ENCODE results near the gene NLGN1.

NLGN1 gene

DNA sequence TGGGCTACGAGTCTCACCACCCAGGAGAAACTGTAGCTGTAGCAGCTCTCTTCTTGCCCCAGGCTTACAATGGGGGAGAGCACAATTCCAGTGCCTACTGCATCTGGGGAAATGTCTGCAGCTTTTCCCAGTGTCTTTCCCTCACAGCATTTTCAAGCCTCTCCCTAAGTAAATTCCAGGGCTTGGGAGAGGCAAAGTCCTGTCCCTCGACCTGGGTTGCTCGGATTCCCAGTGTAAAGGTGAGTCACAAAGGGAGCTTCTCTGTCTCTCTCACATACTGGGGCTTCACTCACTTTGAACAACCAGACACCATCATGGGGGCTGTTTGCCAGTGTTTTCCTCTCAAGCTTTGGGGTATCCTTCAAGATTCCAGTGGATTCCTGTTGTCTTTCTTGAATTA is 772.2 kb downstream of the NLGN1 start:
- Histone ChIP-seq H3K27me3 (ENCODE audit: control insufficient read depth, insufficient read depth, low read length) (no peaks in the 10 kb centered on the region), H3K27ac (ENCODE audit: low read depth, low read length) (no peak overlapping the region), H3K9ac (ENCODE audit: low read depth, low read length) (no peak overlapping the region), H3K36me3 (ENCODE audit: control insufficient read depth, insufficient read depth, low read length) (no peaks in the 10 kb centered on the region), H3K4me3 (ENCODE audit: low read depth, low read length) (no peak overlapping the region), H3K9me3 (ENCODE audit: control insufficient read depth, insufficient read depth, low read length) (no peaks in the 10 kb centered on the region), H3K4me1 (ENCODE audit: control insufficient read depth, insufficient read depth, low read length) (no peaks in the 10 kb centered on the region)

DNA sequence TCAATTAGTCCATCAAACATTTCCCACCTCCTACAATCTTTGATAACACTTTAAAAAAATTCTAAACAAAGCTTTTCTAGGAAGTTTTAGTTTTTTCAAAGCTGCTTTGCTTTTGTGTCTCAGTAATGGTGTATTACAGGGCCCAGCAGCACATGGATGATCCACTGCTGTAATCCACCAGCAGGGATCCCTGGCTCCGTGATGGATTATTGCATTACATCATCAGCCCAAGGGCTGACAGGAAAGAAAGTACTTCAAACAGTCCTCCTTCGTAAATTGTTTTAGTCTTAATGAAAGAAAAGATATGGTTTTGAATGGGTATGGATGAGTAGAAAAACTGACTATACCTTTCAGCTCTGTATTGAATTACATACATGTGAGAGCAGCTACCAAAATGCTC is 772.7 kb downstream of the NLGN1 start:
- Histone ChIP-seq H3K9me3 (ENCODE audit: control insufficient read depth, insufficient read depth, low read length) (no peaks in the 10 kb centered on the region), H3K36me3 (ENCODE audit: control insufficient read depth, insufficient read depth, low read length) (no peaks in the 10 kb centered on the region), H3K27me3 (ENCODE audit: control insufficient read depth, insufficient read depth, low read length) (no peaks in the 10 kb centered on the region), H3K4me1 (ENCODE audit: control insufficient read depth, insufficient read depth, low read length) (no peaks in the 10 kb centered on the region), H3K9ac (ENCODE audit: low read depth, low read length) (no peak overlapping the region), H3K27ac (ENCODE audit: low read depth, low read length) (no peak overlapping the region), H3K4me3 (ENCODE audit: low read depth, low read length) (no peak overlapping the region)

DNA sequence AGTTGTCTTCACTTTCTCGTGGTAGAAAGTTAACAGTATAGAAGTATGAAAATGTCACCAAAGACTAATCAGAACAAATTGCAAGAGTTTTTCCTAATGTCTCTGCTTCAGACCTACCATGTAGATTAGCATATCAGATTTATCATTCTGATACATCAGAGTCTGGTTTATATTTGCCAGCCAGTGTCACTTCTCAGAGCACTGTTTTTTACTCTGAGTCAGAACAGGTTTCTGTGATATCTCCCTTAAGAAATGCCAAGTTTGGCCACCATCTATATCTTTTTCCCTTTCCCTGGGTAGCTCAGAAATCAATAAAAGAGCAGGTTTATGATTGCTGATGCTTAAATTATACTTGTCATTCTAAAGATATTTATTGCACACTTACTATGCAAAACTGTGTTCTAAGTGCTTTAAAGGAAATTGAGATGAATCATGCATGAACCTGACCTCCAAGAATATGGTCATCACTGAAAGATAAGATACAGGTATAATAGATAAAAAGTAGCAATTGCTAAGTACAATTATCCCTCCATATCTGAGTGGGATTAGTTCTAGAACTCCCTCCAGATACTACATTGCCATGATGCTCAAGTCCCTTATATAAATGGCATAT is 788.9 kb downstream of the NLGN1 start:
- Histone ChIP-seq H3K27me3 (ENCODE audit: control insufficient read depth, insufficient read depth, low read length) (no peaks in the 10 kb centered on the region), H3K9ac (ENCODE audit: low read depth, low read length) (no peak overlapping the region), H3K27ac (ENCODE audit: low read depth, low read length) (no peak overlapping the region), H3K9me3 (ENCODE audit: control insufficient read depth, insufficient read depth, low read length) (no peaks in the 10 kb centered on the region), H3K4me1 (ENCODE audit: control insufficient read depth, insufficient read depth, low read length) (peaks cover 8% of the 10 kb centered on the region), H3K36me3 (ENCODE audit: control insufficient read depth, insufficient read depth, low read length) (no peaks in the 10 kb centered on the region), H3K4me3 (ENCODE audit: low read depth, low read length) (no peak overlapping the region)

DNA sequence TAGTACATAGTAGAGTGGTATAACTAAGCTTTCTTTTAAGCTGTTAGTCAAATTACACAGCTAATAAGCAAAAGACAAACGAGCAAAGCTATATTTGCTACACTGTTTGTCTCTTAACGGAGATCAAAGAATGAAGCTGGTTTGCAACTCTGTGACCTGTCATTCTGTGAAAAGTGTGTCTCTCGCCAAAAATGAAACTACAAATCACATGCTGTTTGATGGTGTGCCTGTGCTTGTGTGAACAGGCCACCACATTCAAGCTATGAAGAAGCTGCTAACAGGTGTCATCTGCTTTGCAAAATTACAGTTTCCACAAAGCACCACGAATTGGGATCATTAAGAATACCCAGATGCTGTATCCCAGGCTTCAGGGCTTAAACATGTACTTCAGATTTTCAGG is 793.8 kb downstream of the NLGN1 start:
- Histone ChIP-seq H3K36me3 (ENCODE audit: control insufficient read depth, insufficient read depth, low read length) (no peaks in the 10 kb centered on the region), H3K9ac (ENCODE audit: low read depth, low read length) (no peak overlapping the region), H3K4me1 (ENCODE audit: control insufficient read depth, insufficient read depth, low read length) (peaks cover 8% of the 10 kb centered on the region), H3K4me3 (ENCODE audit: low read depth, low read length) (no peak overlapping the region), H3K27me3 (ENCODE audit: control insufficient read depth, insufficient read depth, low read length) (no peaks in the 10 kb centered on the region), H3K9me3 (ENCODE audit: control insufficient read depth, insufficient read depth, low read length) (no peaks in the 10 kb centered on the region), H3K27ac (ENCODE audit: low read depth, low read length) (no peak overlapping the region)

DNA sequence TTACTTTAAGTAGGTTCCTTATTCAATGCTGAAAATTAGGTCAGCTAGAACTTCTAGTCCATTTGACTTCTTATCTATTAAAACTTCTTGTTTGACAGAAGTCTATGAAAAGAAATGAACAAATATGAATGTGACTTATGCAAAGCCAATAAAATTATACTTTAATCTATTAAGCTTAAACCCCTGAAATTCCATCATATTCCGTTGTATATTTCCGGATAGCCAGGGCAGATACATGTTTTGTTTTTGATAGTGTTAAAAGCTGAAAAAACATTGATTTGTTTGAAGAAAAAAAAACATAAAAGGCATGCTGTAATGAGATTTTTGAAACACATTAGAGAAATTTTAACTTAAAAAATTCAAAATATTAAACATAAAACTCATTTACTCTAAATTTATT is 794.4 kb downstream of the NLGN1 start:
- H3K9me3 ChIP-seq (ENCODE audit: control insufficient read depth, insufficient read depth, low read length) = no peaks in the 10 kb centered on the region
- peaks cover 8% of the 10 kb centered on the region for H3K4me1 ChIP-seq (ENCODE audit: control insufficient read depth, insufficient read depth, low read length)
- H3K27me3 ChIP-seq (ENCODE audit: control insufficient read depth, insufficient read depth, low read length) = no peaks in the 10 kb centered on the region
- H3K4me3 ChIP-seq (ENCODE audit: low read depth, low read length) = no peak overlapping the region
- no peak overlapping the region for H3K9ac ChIP-seq (ENCODE audit: low read depth, low read length)
- H3K27ac ChIP-seq (ENCODE audit: low read depth, low read length) = no peak overlapping the region
- H3K36me3 ChIP-seq (ENCODE audit: control insufficient read depth, insufficient read depth, low read length) = no peaks in the 10 kb centered on the region

DNA sequence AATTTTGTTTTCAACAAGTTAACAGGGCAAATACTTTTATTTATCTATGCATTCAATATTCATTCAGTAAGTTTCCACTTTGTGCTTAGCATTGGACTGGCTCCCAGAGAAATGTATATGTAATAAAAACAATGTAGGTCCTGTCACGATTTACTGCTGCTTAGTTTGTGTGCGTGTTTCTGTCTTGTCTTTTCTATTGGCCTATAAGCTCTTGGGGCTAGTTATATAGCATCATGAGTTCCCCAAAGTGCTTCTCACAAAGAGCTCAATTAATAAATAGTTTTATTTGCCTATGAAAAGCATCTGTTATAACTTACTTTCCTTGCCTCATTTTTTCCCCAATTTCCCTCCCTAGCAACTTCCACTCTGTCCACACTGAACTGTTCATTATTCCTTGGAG is 794.9 kb downstream of the NLGN1 start:
- Histone ChIP-seq H3K27ac (ENCODE audit: low read depth, low read length) (no peak overlapping the region), H3K36me3 (ENCODE audit: control insufficient read depth, insufficient read depth, low read length) (no peaks in the 10 kb centered on the region), H3K27me3 (ENCODE audit: control insufficient read depth, insufficient read depth, low read length) (no peaks in the 10 kb centered on the region), H3K9me3 (ENCODE audit: control insufficient read depth, insufficient read depth, low read length) (no peaks in the 10 kb centered on the region), H3K9ac (ENCODE audit: low read depth, low read length) (no peak overlapping the region), H3K4me3 (ENCODE audit: low read depth, low read length) (no peak overlapping the region), H3K4me1 (ENCODE audit: control insufficient read depth, insufficient read depth, low read length) (peaks cover 11% of the 10 kb centered on the region)

DNA sequence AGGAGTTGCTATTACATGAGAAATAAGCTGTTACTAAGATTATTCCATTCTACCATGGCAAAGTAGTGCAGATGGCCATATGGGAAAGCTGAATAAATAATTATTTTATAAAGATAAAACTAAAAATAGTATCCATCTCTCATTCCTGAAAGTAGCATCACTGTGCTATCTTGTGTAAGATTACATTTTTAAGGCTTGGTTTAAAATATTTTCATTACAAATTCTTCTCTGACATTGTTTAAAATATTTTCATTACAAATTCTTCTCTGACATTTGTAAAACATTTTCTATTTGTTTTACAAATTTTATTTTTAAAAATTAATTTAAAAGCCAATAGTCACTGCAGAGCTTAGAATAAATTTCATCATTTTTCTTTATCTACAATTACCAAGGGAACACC is 796.1 kb downstream of the NLGN1 start:
- H3K36me3 ChIP-seq (ENCODE audit: control insufficient read depth, insufficient read depth, low read length) = no peaks in the 10 kb centered on the region
- no peaks in the 10 kb centered on the region for H3K27me3 ChIP-seq (ENCODE audit: control insufficient read depth, insufficient read depth, low read length)
- H3K27ac ChIP-seq (ENCODE audit: low read depth, low read length) = no peak overlapping the region
- no peak overlapping the region for H3K9ac ChIP-seq (ENCODE audit: low read depth, low read length)
- peaks cover 12% of the 10 kb centered on the region for H3K4me1 ChIP-seq (ENCODE audit: control insufficient read depth, insufficient read depth, low read length)
- H3K4me3 ChIP-seq (ENCODE audit: low read depth, low read length) = no peak overlapping the region
- H3K9me3 ChIP-seq (ENCODE audit: control insufficient read depth, insufficient read depth, low read length) = no peaks in the 10 kb centered on the region

DNA sequence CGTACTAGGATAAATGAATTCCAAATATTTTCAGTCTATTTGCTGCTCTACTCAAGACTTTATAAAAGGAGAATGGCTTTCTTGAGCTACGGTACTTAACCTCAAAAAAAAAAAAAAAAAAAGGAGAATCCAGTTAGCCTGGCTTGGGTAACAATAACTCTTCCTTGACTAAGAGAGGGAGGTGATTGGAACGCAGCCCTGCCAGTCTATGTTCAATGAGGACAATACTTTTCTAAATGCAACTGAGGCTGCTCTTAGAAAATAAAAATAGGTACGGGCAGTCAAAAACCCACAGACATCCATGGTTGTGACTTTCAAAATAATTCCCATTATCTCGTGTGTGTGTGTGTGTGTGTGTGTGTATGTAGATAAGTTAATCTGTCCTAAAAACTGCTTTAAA is 799.9 kb downstream of the NLGN1 start:
- Histone ChIP-seq H3K27ac (ENCODE audit: low read depth, low read length) (no peak overlapping the region), H3K36me3 (ENCODE audit: control insufficient read depth, insufficient read depth, low read length) (no peaks in the 10 kb centered on the region), H3K9ac (ENCODE audit: low read depth, low read length) (no peak overlapping the region), H3K9me3 (ENCODE audit: control insufficient read depth, insufficient read depth, low read length) (no peaks in the 10 kb centered on the region), H3K4me1 (ENCODE audit: control insufficient read depth, insufficient read depth, low read length) (peaks cover 13% of the 10 kb centered on the region), H3K27me3 (ENCODE audit: control insufficient read depth, insufficient read depth, low read length) (no peaks in the 10 kb centered on the region), H3K4me3 (ENCODE audit: low read depth, low read length) (no peak overlapping the region)

DNA sequence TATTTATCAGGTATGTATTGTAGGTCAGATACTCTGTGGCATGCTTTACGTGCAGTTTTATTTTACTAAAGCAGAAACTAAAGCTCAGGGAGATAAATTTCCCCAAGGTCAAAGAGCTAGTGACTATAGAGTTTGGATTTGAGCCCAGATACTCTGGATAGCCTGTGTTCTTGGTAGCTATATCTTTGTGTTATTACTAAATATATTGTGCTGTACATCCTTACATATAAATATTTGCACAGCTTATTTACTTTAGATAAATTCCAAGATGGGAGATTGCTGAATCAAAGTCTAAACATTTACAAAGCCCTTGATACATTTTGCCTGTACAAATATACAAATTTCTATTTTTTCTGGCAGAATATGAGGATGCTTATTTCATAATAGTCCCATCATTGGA is 800.7 kb downstream of the NLGN1 start:
- Histone ChIP-seq H3K4me1 (ENCODE audit: control insufficient read depth, insufficient read depth, low read length) (peaks cover 15% of the 10 kb centered on the region), H3K27ac (ENCODE audit: low read depth, low read length) (no peak overlapping the region), H3K36me3 (ENCODE audit: control insufficient read depth, insufficient read depth, low read length) (no peaks in the 10 kb centered on the region), H3K9ac (ENCODE audit: low read depth, low read length) (no peak overlapping the region), H3K27me3 (ENCODE audit: control insufficient read depth, insufficient read depth, low read length) (no peaks in the 10 kb centered on the region), H3K9me3 (ENCODE audit: control insufficient read depth, insufficient read depth, low read length) (no peaks in the 10 kb centered on the region), H3K4me3 (ENCODE audit: low read depth, low read length) (no peak overlapping the region)

DNA sequence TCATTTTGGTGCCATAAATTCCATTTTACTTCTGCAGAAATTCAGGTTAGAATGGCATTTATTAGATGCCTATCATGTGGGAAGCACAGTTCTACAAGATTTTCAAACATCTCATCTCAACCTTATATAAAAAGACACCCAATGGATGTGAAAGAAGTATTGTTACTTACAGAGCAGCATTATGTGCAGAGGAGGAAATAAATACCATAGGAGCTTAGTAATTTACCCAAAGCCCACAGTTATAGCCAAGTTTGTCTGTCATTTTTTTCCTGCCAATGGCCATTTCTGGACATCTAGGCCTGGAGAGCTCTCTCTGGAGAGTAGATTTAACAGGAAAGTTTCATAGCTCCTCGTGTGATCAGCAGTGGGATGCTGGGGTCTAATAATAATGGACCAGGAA is 802.2 kb downstream of the NLGN1 start:
- H3K27me3 ChIP-seq (ENCODE audit: control insufficient read depth, insufficient read depth, low read length) = no peaks in the 10 kb centered on the region
- no peak overlapping the region for H3K4me3 ChIP-seq (ENCODE audit: low read depth, low read length)
- peaks cover 15% of the 10 kb centered on the region for H3K4me1 ChIP-seq (ENCODE audit: control insufficient read depth, insufficient read depth, low read length)
- H3K27ac ChIP-seq (ENCODE audit: low read depth, low read length) = no peak overlapping the region
- H3K9me3 ChIP-seq (ENCODE audit: control insufficient read depth, insufficient read depth, low read length) = no peaks in the 10 kb centered on the region
- no peaks in the 10 kb centered on the region for H3K36me3 ChIP-seq (ENCODE audit: control insufficient read depth, insufficient read depth, low read length)
- H3K9ac ChIP-seq (ENCODE audit: low read depth, low read length) = no peak overlapping the region

DNA sequence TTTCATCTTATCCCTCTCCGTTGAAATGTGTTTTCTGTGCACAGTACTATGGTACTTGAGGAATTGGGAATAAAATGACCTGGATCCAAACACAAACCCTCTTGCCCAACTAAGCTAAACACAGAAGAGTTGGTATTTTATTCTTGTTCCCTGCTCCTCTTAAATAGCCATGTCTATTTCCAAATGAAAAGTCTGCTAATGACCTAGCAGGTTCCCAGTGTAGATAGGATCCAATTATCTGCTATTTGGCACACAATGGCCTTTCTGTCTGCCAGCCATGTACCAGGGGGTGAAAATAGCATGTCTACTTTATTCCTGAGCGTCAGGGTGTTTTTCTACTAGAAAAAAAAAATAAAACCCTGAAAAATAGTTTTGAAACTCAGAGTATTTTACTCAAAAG is 804.6 kb downstream of the NLGN1 start:
- no peaks in the 10 kb centered on the region for H3K36me3 ChIP-seq (ENCODE audit: control insufficient read depth, insufficient read depth, low read length)

DNA sequence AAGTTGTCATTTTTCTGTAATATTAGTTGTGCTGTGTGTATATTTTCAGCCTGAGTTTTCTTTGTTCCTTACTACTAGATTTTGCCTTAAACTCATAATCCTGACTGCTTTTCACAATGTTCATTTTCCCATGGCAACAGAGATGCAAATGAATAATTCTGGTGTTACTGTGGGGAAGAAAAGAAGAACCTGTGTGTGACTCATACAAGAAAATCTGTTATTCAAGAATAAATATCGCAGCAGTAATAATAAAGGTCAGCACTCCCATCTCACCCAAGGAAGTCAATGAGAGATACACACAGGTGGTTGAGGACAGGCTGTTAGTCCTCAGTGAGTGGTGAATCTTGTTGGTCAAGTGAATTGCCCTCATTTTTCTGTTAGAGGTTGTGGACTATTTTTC is 805.0 kb downstream of the NLGN1 start:
- Histone ChIP-seq H3K4me1 (ENCODE audit: control insufficient read depth, insufficient read depth, low read length) (peaks cover 12% of the 10 kb centered on the region), H3K27ac (ENCODE audit: low read depth, low read length) (no peak overlapping the region), H3K36me3 (ENCODE audit: control insufficient read depth, insufficient read depth, low read length) (no peaks in the 10 kb centered on the region), H3K4me3 (ENCODE audit: low read depth, low read length) (no peak overlapping the region), H3K9ac (ENCODE audit: low read depth, low read length) (no peak overlapping the region), H3K9me3 (ENCODE audit: control insufficient read depth, insufficient read depth, low read length) (no peaks in the 10 kb centered on the region), H3K27me3 (ENCODE audit: control insufficient read depth, insufficient read depth, low read length) (no peaks in the 10 kb centered on the region)

More for the DNA sequence above, 804.6 kb downstream of the NLGN1 start:
- peaks cover 15% of the 10 kb centered on the region for H3K4me1 ChIP-seq (ENCODE audit: control insufficient read depth, insufficient read depth, low read length)
- H3K9ac ChIP-seq (ENCODE audit: low read depth, low read length) = no peak overlapping the region
- no peaks in the 10 kb centered on the region for H3K9me3 ChIP-seq (ENCODE audit: control insufficient read depth, insufficient read depth, low read length)
- no peaks in the 10 kb centered on the region for H3K27me3 ChIP-seq (ENCODE audit: control insufficient read depth, insufficient read depth, low read length)
- no peak overlapping the region for H3K27ac ChIP-seq (ENCODE audit: low read depth, low read length)
- H3K4me3 ChIP-seq (ENCODE audit: low read depth, low read length) = no peak overlapping the region
